ENCODE measurements around the gene WDR27.

WDR27 gene

GRCh38 chr6:169707772-169708171 is 5.9 kb upstream of the WDR27 start:
- no peak for DNase-seq

- peak; percentile 59 for DNase-seq
Observed at GRCh38 chr6:169702840-169703246, 1.0 kb upstream of the WDR27 start.

GRCh38 chr6:169701311-169701953 is 397 bp downstream of the WDR27 start:
- DNase-seq = no peak

GRCh38 chr6:169700296-169700695 is 1.5 kb downstream of the WDR27 start:
- DNase-seq = no peak

GRCh38 chr6:169697115-169697514 is 4.7 kb downstream of the WDR27 start:
- peak; percentile 38 for DNase-seq

GRCh38 chr6:169695131-169695530 is 6.7 kb downstream of the WDR27 start:
- no peak for DNase-seq

- no peak for DNase-seq
Observed at GRCh38 chr6:169692516-169692915, 9.3 kb downstream of the WDR27 start.

- no peak for DNase-seq
Observed at GRCh38 chr6:169691260-169691659, 10.6 kb downstream of the WDR27 start.

GRCh38 chr6:169689287-169689686 is 12.5 kb downstream of the WDR27 start:
- no peak for DNase-seq

GRCh38 chr6:169685860-169686259 is 16.0 kb downstream of the WDR27 start:
- no peak for DNase-seq

- no peak for DNase-seq
Observed at GRCh38 chr6:169684056-169684455, 17.8 kb downstream of the WDR27 start.

- DNase-seq = no peak
Observed at GRCh38 chr6:169678342-169678741, 23.5 kb downstream of the WDR27 start.

- no peak for DNase-seq
Observed at GRCh38 chr6:169677096-169677495, 24.7 kb downstream of the WDR27 start.

GRCh38 chr6:169675011-169675410 is 26.8 kb downstream of the WDR27 start:
- DNase-seq = no peak

- no peak for DNase-seq
Observed at GRCh38 chr6:169671563-169671962, 30.3 kb downstream of the WDR27 start.

- no peak for DNase-seq
Observed at GRCh38 chr6:169669889-169670288, 31.9 kb downstream of the WDR27 start.

- DNase-seq = no peak
Observed at GRCh38 chr6:169669147-169669546, 32.7 kb downstream of the WDR27 start.

GRCh38 chr6:169668203-169668847 is 33.5 kb downstream of the WDR27 start:
- no peak for DNase-seq

- no peak for DNase-seq
Observed at GRCh38 chr6:169667716-169668115, 34.1 kb downstream of the WDR27 start.

- no peak for DNase-seq
Observed at GRCh38 chr6:169666441-169666840, 35.4 kb downstream of the WDR27 start.

GRCh38 chr6:169665289-169665688 is 36.5 kb downstream of the WDR27 start:
- DNase-seq = no peak

- no peak for DNase-seq
Observed at GRCh38 chr6:169664227-169664626, 37.6 kb downstream of the WDR27 start.

- no peak for DNase-seq
Observed at GRCh38 chr6:169663468-169663867, 38.4 kb downstream of the WDR27 start.

GRCh38 chr6:169661391-169661756 is 40.5 kb downstream of the WDR27 start:
- no peak for DNase-seq

All from activated CD4-positive, alpha-beta T cell treated with anti-CD3 and anti-CD28 coated beads for 48 hours (primary cell).